Neural progenitor cell (in vitro differentiated cells): ENCODE measurements around the gene ANO7.

Experiments used
- EZH2phosphoT487 ChIP-seq: fragments of 200-600 bp; sonication (generic); IDR thresholded peaks from 2 replicates; pipeline ENCODE4 v1.6.1; 2017; ENCODE audit warnings: antibody characterized with exemption
- TF ChIP-seq, protein P1 (sequence below): fragments of 200-600 bp; sonication (generic); IDR thresholded peaks from 2 replicates; pipeline ENCODE4 v1.5.1; 2017; ENCODE audit warnings: antibody characterized with exemption, mild to moderate bottlenecking

DNA sequence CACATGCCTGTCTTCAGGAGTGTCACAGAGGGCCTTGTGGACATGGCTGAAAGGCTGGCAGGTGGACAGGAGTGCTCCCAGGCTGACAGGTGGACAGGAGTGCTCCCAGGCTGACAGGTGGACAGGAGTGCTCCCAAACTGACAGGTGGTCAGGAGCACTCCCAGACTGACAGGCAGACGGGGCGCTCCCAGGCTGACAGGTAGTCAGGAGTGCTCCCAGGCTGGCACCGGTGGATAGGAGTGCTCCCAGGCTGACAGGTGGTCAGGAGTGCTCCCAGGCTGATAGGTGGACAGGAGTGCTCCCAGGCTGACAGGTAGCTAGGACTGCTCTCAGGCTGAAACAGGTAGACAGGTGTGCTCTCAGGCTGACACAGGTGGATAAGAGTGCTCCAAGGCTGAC lies 16.6 kb downstream of the ANO7 start:
- TF ChIP-seq, protein P1, sequence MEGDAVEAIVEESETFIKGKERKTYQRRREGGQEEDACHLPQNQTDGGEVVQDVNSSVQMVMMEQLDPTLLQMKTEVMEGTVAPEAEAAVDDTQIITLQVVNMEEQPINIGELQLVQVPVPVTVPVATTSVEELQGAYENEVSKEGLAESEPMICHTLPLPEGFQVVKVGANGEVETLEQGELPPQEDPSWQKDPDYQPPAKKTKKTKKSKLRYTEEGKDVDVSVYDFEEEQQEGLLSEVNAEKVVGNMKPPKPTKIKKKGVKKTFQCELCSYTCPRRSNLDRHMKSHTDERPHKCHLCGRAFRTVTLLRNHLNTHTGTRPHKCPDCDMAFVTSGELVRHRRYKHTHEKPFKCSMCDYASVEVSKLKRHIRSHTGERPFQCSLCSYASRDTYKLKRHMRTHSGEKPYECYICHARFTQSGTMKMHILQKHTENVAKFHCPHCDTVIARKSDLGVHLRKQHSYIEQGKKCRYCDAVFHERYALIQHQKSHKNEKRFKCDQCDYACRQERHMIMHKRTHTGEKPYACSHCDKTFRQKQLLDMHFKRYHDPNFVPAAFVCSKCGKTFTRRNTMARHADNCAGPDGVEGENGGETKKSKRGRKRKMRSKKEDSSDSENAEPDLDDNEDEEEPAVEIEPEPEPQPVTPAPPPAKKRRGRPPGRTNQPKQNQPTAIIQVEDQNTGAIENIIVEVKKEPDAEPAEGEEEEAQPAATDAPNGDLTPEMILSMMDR = no peak
- no peak for TF ChIP-seq EZH2phosphoT487
